GM18873 (cell line): ENCODE data around the gene ATP9A.
"Not testable (repeated sequence)": the region's sequence is repeated elsewhere in the genome, so short reads cannot be mapped to it uniquely, and the experiment has no call there.

ENCODE experiments used
- ATAC-seq: cut with Tn5 transposase; IDR thresholded peaks from one replicate; pipeline ENCODE4 v1.9.1; 2021; ENCODE audit warnings: mild to moderate bottlenecking, moderate library complexity, moderate number of reproducible peaks; ENCODE audit not compliant: unreplicated experiment, low FRiP score

ATP9A gene

GRCh38 chr20:51756653-51757052, 11.5 kb downstream of the ATP9A start:
- ATAC-seq, result no peak

DNA sequence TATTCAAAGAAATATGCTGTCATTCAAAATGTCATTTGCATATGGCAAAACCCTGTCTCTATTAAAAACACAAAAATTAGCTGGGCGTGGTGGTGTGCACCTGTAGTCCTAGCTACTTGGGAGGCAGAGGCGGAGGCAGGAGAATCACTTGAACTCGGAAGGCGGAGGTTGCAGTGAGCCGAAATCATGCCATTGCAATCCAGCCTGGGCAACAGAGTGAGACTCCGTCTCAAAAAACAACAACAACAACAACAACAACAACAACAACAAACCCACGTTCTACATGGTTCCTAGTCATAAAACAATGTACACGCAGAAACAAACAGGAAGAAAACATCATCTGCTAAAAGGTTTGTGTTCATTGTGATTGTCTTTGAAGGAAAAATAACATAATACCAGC, 15.0 kb downstream of the ATP9A start:
- not testable (repeated sequence) for ATAC-seq

- no peak for ATAC-seq
Observed at GRCh38 chr20:51752343-51752951, 15.7 kb downstream of the ATP9A start.

DNA sequence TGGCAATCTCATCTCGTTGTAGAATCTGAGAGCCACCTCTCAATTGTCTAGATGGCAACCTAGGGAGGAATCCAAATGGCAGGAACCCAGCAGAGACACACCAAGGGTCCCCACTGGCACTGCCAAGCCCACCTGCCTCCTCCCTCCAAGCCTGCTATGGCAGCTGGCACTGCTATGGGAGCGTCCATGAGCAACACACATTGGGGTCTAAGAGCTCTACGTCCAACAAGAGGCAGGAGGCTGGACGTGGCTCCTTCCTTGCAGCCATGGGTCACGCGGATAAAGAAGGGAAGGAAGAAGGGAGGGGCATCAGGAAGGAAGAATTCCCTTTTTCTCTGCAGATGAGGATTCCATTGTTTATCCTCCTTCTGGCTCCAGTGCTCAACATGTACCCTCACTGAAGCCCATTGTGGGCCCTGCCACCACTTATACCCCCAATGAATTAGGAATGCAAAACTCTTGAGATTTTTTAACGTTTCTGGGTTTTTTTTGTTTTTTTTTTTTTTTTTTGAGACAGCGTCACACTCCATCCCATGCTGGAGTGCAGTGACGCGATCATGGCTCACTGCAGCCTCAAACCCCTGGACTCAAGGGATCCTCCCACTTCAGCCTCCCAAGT, 17.3 kb downstream of the ATP9A start:
- no peak for ATAC-seq

GRCh38 chr20:51750037-51750769, 18.0 kb downstream of the ATP9A start:
- no peak for ATAC-seq

DNA sequence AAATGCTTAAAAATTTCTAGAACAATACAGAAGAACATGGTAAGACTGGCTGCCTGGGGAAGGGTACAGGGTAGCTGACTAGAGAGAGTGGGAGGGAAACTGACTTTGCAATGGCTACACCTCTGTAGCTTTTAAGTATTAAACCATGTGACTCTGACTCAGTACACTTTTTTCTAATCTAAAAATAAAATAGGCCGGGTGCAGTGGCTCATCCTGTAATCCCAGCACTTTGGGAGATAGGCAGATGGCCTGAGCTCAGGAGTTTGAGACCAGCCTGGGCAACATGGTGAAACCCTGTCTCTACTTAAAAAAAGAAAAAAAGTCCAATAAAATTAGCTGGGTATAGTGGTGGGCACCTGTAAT, 18.5 kb downstream of the ATP9A start:
- no peak for ATAC-seq

DNA sequence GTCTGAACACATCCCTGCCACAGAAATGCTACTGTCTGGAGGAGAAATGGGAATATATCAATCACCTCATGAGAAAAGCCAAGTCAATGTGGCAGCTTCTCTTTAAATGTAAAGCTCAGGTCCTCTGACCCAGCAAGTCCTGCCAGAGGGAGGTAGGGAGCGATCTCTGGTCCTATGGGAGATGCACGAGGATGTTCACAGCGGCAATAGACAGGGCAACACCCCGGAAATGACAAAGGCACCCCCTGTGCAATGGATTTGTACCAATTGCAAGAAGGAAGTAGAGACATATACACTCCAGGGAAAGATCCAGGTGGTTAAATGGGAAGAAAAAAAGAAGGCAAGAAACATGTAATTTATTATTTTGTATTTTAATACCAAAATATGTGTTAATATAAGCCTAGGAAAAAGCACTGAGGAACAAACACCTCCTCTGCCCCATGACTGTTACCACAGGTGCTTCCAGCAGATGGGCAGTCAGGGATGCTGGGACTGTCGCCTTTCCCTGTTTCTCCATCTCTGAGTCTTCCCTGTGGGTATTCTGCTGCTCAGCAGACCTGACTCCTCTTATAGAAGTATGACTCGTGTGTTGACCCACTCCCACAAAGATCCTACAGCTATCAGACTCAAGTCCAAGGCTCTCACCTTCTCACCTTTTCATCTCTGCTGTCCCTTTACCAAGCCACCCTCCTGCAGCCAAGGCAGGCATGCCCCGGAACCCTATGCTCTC, 20.8 kb downstream of the ATP9A start:
- no peak for ATAC-seq

GRCh38 chr20:51745804-51746203, 22.4 kb downstream of the ATP9A start:
- ATAC-seq, result no peak

DNA sequence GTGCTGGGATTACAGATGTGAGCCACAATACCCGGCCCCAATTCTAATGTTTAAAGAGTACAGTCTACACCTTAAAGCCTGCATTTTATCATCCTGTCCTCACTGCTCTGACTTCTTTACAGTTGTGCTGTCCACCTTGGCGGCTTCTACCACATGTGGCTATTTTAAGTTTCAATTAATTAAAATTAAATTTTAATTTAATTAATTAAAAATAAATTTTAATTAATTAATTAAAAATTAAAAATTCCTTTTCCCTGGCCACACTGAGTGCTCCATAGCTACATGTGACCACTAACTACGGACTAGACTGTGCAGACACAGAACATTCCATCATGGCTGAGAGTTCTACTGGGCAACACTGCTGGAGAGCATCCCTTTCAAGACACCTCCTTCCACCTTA, 27.4 kb downstream of the ATP9A start:
- ATAC-seq, result no peak

- not testable (repeated sequence) for ATAC-seq
Observed at GRCh38 chr20:51740308-51740707, 27.9 kb downstream of the ATP9A start.

DNA sequence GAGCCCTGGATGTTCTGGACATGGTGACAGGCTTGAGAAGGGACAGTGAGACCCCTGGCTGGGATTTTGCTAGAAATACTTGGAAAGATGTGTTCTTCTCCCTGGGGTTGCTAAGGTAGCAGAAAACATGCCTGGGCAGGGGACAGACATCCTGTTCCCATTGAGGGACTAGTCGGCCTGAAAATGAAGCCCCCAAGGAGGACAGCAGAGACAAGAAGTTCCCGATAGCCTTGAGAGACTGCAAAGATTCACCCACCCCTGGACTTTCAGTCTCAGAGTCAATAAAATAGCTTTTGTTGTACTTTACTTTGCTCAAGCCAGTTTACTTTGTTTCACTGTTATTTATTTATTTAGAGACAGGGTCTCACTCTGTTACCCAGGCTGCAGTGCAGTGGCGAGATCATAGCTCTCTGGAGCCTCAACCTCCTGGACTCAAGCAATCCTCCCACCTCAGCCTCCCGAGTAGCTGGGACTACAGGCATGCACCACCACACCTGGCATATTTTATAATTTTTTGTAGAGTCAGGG, 28.4 kb downstream of the ATP9A start:
- ATAC-seq, result no peak

DNA sequence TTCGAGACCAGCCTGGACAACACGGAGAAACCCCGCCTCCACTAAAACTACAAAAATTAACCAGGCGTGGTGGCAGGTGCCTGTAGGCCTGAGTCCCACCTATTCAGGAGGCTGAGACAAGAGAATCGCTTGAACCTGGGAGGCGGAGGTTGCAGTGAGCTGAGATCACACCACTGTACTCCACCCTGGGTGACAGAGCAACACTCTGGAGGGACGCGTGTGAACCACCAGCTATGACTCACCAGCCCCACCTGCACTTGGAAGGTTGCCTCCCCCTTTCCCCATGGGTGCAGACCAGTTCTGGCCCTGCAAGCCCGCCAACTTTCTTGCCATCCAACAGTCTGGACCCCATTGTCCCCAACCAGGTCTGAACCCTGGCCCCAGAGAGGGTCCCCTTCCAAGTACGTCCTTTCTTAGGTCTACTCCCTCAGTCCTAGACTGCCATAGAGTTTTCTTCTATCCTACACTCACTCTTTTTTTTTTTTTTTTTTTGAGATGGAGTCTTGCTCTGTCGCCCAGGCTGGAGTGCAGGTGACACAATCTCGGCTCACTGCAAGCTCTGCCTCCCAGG, 29.2 kb downstream of the ATP9A start:
- no peak for ATAC-seq

GRCh38 chr20:51738261-51738660, 29.9 kb downstream of the ATP9A start:
- not testable (repeated sequence) for ATAC-seq

GRCh38 chr20:51736947-51737346, 31.2 kb downstream of the ATP9A start:
- ATAC-seq, result no peak

DNA sequence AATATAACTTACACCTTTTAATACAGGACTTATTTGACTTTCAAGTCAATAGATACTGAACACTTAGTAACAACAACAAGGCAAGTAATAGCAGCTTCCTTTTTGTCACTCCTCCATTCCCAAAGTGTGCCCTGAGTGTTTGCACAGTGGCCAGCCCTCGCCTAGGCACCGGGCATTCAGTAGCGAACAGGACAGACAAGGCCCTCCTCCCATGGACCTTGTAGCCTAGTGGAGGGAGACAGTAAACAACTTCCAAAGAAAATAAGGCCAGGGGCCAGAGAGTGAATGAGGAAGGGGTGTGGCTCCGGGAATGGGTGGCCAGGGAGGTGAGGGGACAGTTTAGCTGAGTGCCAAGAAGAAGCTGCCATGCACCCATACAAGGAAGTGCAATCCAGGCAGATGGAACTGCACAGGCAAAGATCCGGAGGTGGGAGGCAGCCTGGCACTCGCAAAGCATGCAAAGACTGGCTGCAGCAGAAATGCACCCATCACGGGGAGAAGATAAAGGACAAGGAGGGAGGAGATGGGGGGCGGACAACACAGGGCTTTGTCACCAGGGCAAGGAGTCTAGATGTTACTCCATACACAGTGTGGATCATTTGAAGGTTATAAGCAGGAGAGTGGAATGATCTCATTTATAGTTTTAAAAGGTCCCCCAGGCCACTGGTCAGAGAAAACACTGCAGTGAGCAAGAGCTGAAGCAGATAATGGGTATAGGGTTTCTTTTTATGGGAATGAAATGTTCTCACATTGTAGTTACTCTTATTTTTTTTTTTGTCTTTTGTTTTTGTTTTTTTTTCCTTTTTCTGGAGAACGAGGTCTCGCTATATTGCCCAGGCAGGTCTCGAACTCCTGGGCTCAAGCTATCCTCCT, 32.2 kb downstream of the ATP9A start:
- ATAC-seq, result no peak

DNA sequence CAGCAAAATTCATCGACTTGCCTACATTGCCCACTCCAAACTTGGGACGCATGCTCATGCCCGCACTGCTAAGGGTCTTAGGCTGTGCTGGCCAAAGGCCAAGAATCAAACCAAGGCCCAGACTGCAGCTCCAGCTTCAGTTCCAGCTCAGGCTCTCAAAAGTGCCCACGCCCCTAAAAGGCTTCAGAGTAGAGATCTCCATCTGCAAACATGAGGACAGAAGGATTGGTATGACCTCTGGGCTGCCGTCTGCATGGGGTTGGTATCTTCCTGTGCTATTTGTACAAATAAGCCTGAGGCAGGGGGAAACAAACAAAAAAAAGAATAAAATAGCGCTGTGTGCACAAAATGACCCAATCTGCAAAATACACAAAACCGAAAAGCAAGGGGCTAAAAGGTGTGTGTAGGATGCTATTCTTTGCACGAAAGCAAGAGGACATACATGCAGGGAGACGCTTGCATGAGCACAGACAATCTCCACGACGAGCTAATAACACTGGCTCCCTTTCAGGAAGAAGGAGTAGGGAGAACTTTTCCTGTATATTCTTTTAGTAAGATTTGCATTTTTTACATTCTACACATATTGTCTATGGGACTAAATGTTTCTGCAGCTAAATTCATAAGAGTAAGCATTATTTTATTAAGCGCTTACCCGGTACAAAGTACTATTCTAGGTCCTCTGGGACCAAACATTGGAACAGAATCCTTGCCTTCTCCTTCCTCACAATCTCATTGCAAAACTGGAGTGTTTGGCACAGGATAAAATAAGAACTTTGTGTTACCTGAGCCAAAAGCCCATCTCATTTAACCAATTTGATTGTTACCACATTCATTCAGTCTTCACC, 33.1 kb downstream of the ATP9A start:
- no peak for ATAC-seq

GRCh38 chr20:51733070-51733469, 35.1 kb downstream of the ATP9A start:
- no peak for ATAC-seq

- no peak for ATAC-seq
Observed at GRCh38 chr20:51732096-51732791, 35.9 kb downstream of the ATP9A start.
